Gastroesophageal sphincter (tissue), 4 donors: ENCODE measurements around the gene OPA1. TPM values are rescaled to one million over a fixed set of nuclear protein-coding genes. Genes with fewer than 3 reads are reported as not detected.

Source experiments
- ATAC-seq: fragments of 150-250 bp; one replicate; pipeline ENCODE4 v1.9.1; 2016; ENCODE audit warnings: mild to moderate bottlenecking, moderate library complexity
- H3K27ac ChIP-seq, 4 donors: fragments of 200-600 bp; sonication (generic) in 3 of 4; 1 replicate in 3 of 4; 2 replicates in 1 of 4; pipeline ENCODE4 v1.5.1; 2016 to 2019
- H3K27me3 ChIP-seq: fragments of 200-600 bp; sonication (generic); one replicate; pipeline ENCODE4 v1.5.1; 2019
- H3K36me3 ChIP-seq, 2 donors: fragments of 200-600 bp; sonication (generic); one replicate each; pipeline ENCODE4 v1.5.1; 2019; ENCODE audit warnings: control low read depth in 1 of 2
- H3K4me1 ChIP-seq, 3 donors: fragments of 200-600 bp; sonication (generic); 1 replicate in 2 of 3; 2 replicates in 1 of 3; pipeline ENCODE4 v1.5.1; 2016 to 2019; ENCODE audit warnings: control low read depth in 2 of 3
- H3K4me3 ChIP-seq, 2 donors: fragments of 200-600 bp; sonication (generic); one replicate each; pipeline ENCODE4 v1.5.1; 2019; ENCODE audit warnings: mild to moderate bottlenecking in 1 of 2, moderate library complexity in 1 of 2
- H3K9me3 ChIP-seq, 3 donors: fragments of 200-600 bp; sonication (generic); one replicate each; pipeline ENCODE4 v1.5.1; 2017 to 2019; ENCODE audit warnings: control low read depth in 2 of 3
- CTCF ChIP-seq, 4 experiments: fragments of 200-600 bp in 2 of 4; fragments of 450-650 bp in 2 of 4; sonication (generic) in 1 of 4; IDR thresholded peaks; one replicate each; pipeline ENCODE4 v1.5.1; 2017 to 2019; ENCODE audit warnings: antibody characterized with exemption in 4 of 4, mild to moderate bottlenecking in 2 of 4, moderate library complexity in 2 of 4
- EP300 ChIP-seq: sonication (generic); formaldehyde crosslinking; IDR thresholded peaks from one replicate; pipeline ENCODE4 v1.6.1; 2017; ENCODE audit warnings: antibody characterized with exemption, mild to moderate bottlenecking
- POLR2A ChIP-seq, 2 donors: fragments of 450-650 bp; IDR thresholded peaks; one replicate each; pipeline ENCODE4 v1.6.1; 2017; ENCODE audit warnings: antibody characterized with exemption in 2 of 2, mild to moderate bottlenecking in 2 of 2, moderate library complexity in 1 of 2
- POLR2AphosphoS5 ChIP-seq: sonication (generic); formaldehyde crosslinking; IDR thresholded peaks from one replicate; pipeline ENCODE4 v1.6.1; 2017; ENCODE audit warnings: antibody characterized with exemption
- WGBS, 2 donors: methylation state at CpG; one replicate each; pipeline ENCODE4 v1.1.5; 2018; ENCODE audit warnings: low coverage in 1 of 2; 5-methylcytosine and 5-hydroxymethylcytosine counted together
- total RNA-seq, 4 donors: library from RNA; depleted of rRNA; stranded (reverse); fragments of >200 nt; gene quantifications; one replicate each; pipeline ENCODE4 v1.1.0, GENCODE V29; 2016

OPA1 gene
- total RNA-seq, 4 donors from 2014 or later: 52.6 to 70.4 (median 57.9) TPM

GRCh38 chr3:193589616-193590015 lies 3.4 kb upstream of the OPA1 start:
- no peaks in the 10 kb centered on the region for H3K27me3 ChIP-seq
- no peaks in the 10 kb centered on the region for H3K9me3 ChIP-seq
- no peaks in the 10 kb centered on the region for H3K36me3 ChIP-seq
- 60 to 77% methylated on average over 1 of the region's 1 CpG for WGBS, 2 donors
- no peak overlapping the region for H3K4me3 ChIP-seq
- ATAC-seq: no peak
- H3K27ac ChIP-seq: no peak overlapping the region
- no peak for TF ChIP-seq POLR2A (IDR thresholded peaks at IDR 0.05)
- peaks cover 3 to 18% (median 9%) of the 10 kb centered on the region in 3 donors for H3K4me1 ChIP-seq

GRCh38 chr3:193590088-193590856 lies 2.7 kb upstream of the OPA1 start:
- H3K9me3 ChIP-seq: no peaks in the 10 kb centered on the region
- H3K27me3 ChIP-seq: no peaks in the 10 kb centered on the region
- 70 to 83% methylated on average over 3 to 6 of the region's 6 CpGs for WGBS, 2 donors
- TF ChIP-seq POLR2A (IDR thresholded peaks at IDR 0.05): no peak
- no peak for TF ChIP-seq CTCF (IDR thresholded peaks at IDR 0.05)
- TF ChIP-seq EP300: no peak
- no peak for TF ChIP-seq POLR2AphosphoS5
- H3K4me3 ChIP-seq: no peak overlapping the region
- H3K27ac ChIP-seq: no peak overlapping the region
- no peak for ATAC-seq
- no peaks in the 10 kb centered on the region for H3K36me3 ChIP-seq
- peaks cover 3 to 24% (median 9%) of the 10 kb centered on the region in 3 donors for H3K4me1 ChIP-seq

GRCh38 chr3:193593668-193594030 lies 641 bp downstream of the OPA1 start:
- ATAC-seq: no peak
- no peak for TF ChIP-seq CTCF (IDR thresholded peaks at IDR 0.05)
- no peak for TF ChIP-seq POLR2A (IDR thresholded peaks at IDR 0.05)
- TF ChIP-seq EP300: no peak
- TF ChIP-seq POLR2AphosphoS5: no peak
- H3K27ac ChIP-seq: peak overlapping the region; percentile 37 to 92 (median 88)
- no peaks in the 10 kb centered on the region for H3K27me3 ChIP-seq
- peak overlapping the region; percentile 55 to 65 for H3K4me3 ChIP-seq
- WGBS, 2 donors: 0% methylated on average over 5 to 11 of the region's 11 CpGs
- no peaks in the 10 kb centered on the region for H3K9me3 ChIP-seq
- peaks cover 3 to 31% (median 9%) of the 10 kb centered on the region in 3 donors for H3K4me1 ChIP-seq
- H3K36me3 ChIP-seq: peaks cover 0 to 21% of the 10 kb centered on the region in 2 donors

- WGBS, 2 donors: 31 to 33% methylated on average over 1 of the region's 1 CpG
- H3K4me1 ChIP-seq: peaks cover 3 to 31% (median 9%) of the 10 kb centered on the region in 3 donors
- H3K27ac ChIP-seq: no peak overlapping the region
- no peak for TF ChIP-seq POLR2A (IDR thresholded peaks at IDR 0.05)
- no peak for TF ChIP-seq CTCF (IDR thresholded peaks at IDR 0.05)
- TF ChIP-seq POLR2AphosphoS5: no peak
- TF ChIP-seq EP300: no peak
- H3K36me3 ChIP-seq: peaks cover 0 to 27% of the 10 kb centered on the region in 2 donors
- no peaks in the 10 kb centered on the region for H3K9me3 ChIP-seq
- H3K4me3 ChIP-seq: no peak overlapping the region
- H3K27me3 ChIP-seq: no peaks in the 10 kb centered on the region
- no peak for ATAC-seq
These were observed 2.1 kb downstream of the OPA1 start for GRCh38 chr3:193594946-193595689.

GRCh38 chr3:193595939-193596487 lies 3.0 kb downstream of the OPA1 start:
- TF ChIP-seq POLR2AphosphoS5 (no peak), POLR2A (IDR thresholded peaks at IDR 0.05) (no peak), EP300 (no peak)
- Histone ChIP-seq H3K27ac (no peak overlapping the region), H3K9me3 (no peaks in the 10 kb centered on the region), H3K4me3 (no peak overlapping the region), H3K27me3 (no peaks in the 10 kb centered on the region), H3K4me1 (peaks cover 3 to 31% (median 9%) of the 10 kb centered on the region in 3 donors), H3K36me3 (peaks cover 0 to 27% of the 10 kb centered on the region in 2 donors)
- ATAC-seq: no peak
- WGBS, 2 donors: 89 to 96% methylated on average over 5 of the region's 5 CpGs
